ENCODE measurements around the gene SMTN. TPM values are rescaled to one million over a fixed set of nuclear protein-coding genes. Genes with fewer than 3 reads are reported as not detected.

The SMTN gene
- total and polyA plus RNA-seq, 10 of the 15 experiments (the other 5 are each of a cell fraction or from before 2014, with no cell fraction given) = 0.92 to 21.9 (median 4.8) TPM

- no peak overlapping the region for H3K9ac ChIP-seq (ENCODE audit: control insufficient read depth, insufficient read depth, low read length)
- CTCF ChIA-PET = no interaction called here
- POLR2A ChIA-PET = no interaction called here
- FAIRE-seq = no peak
- ATAC-seq = no peak
- intact Hi-C loops (cut with micrococcal nuclease; ENCODE audit: unreplicated experiment) = no loop called here
- H3K4me1 ChIP-seq (ENCODE audit: control insufficient read depth, insufficient read depth, low read length) = no peaks in the 10 kb centered on the region
- SMC1A ChIA-PET (ENCODE audit: uncharacterized antibody, unreplicated experiment) = no interaction called here
- H4K20me1 ChIP-seq (ENCODE audit: control insufficient read depth, insufficient read depth) = no peaks in the 10 kb centered on the region
- 45% methylated on average over 2 of the region's 2 CpGs for WGBS (ENCODE audit: insufficient coverage, insufficient replicate concordance, low lambda C conversion rate, missing lambda C conversion rate)
- no peaks in the 10 kb centered on the region for H3K36me3 ChIP-seq (ENCODE audit: control insufficient read depth in 2 of 2, insufficient read depth in 2 of 2, low read length in 1 of 2)
- no peak overlapping the region for H3K27ac ChIP-seq (ENCODE audit: control insufficient read depth, insufficient read depth)
- in situ Hi-C loops (cut with MboI) = no loop called here
- no peaks in the 10 kb centered on the region for H3K27me3 ChIP-seq (replicated peaks in 1 of 2; ENCODE audit: control insufficient read depth in 2 of 2, insufficient read depth in 2 of 2, low read length in 1 of 2)
- DNase-seq (ENCODE audit: low read depth, low spot score) = no peak
- no peaks in the 10 kb centered on the region for H3K79me2 ChIP-seq (ENCODE audit: control insufficient read depth, insufficient read depth, low read length)
- no peak for TF ChIP-seq STAT1 (conservative IDR thresholded peaks at IDR 0.05)
- TF ChIP-seq HDAC6 (IDR thresholded peaks at IDR 0.05; ENCODE audit: unreplicated experiment) = no peak
- TF ChIP-seq RELA (IDR thresholded peaks at IDR 0.05; ENCODE audit: borderline replicate concordance, partially characterized antibody) = no peak
- H3K9me3 ChIP-seq (replicated peaks; ENCODE audit: control insufficient read depth, insufficient read depth, low read length) = no peaks in the 10 kb centered on the region
- H3K4me3 ChIP-seq = no peak overlapping the region
- H2AFZ ChIP-seq (ENCODE audit: control insufficient read depth, low read depth, low read length) = no peak overlapping the region
- no TSS peak for BruUV-seq (replicated peaks)
- RAD21 ChIA-PET (ENCODE audit: unreplicated experiment) = no interaction called here
- H3K4me2 ChIP-seq (ENCODE audit: control insufficient read depth, insufficient read depth) = no peak overlapping the region
Measured at GRCh38 chr22:31130873-31131272, 49.8 kb downstream of the SMTN start.

GRCh38 chr22:31133911-31134310 is 52.8 kb downstream of the SMTN start:
- no peak for ATAC-seq
- ChIA-PET RAD21 (ENCODE audit: unreplicated experiment) (no interaction called here), CTCF (interaction anchor here (0.8 kb wide), 1 partner anchor 32 kb away, joined by 3 read pairs; no protein-coding TSS in a partner anchor)

More at GRCh38 chr22:31133911-31134310, 52.8 kb downstream of the SMTN start:
- TF ChIP-seq SREBF1 (IDR thresholded peaks at IDR 0.05; ENCODE audit: low read length) (no peak), IRF4 (IDR thresholded peaks at IDR 0.05; ENCODE audit: low read depth, low read length) (no peak), NFXL1 (IDR thresholded peaks at IDR 0.05; ENCODE audit: borderline replicate concordance) (no peak), CHD1 (IDR thresholded peaks at IDR 0.05; ENCODE audit: low read depth, low read length) (no peak), BMI1 (IDR thresholded peaks at IDR 0.05; ENCODE audit: borderline replicate concordance) (no peak), ELK1 (IDR thresholded peaks at IDR 0.05; ENCODE audit: low read depth, low read length) (no peak), RCOR1 (conservative IDR thresholded peaks at IDR 0.05; ENCODE audit: low read depth, low read length) (no peak), CTCF (IDR thresholded peaks at IDR 0.05 in 2 of 3, conservative IDR thresholded peaks at IDR 0.05 in 1 of 3; ENCODE audit: control insufficient read depth in 2 of 3, extremely low read depth in 1 of 3, insufficient read depth in 1 of 3, low read depth in 3 of 3, low read length in 3 of 3) (no peak), MAX (IDR thresholded peaks at IDR 0.05; ENCODE audit: low read depth, low read length) (no peak), CHD4 (IDR thresholded peaks at IDR 0.05) (no peak), TCF7 (IDR thresholded peaks at IDR 0.05; ENCODE audit: borderline replicate concordance) (no peak)
- intact Hi-C loops (cut with micrococcal nuclease; ENCODE audit: unreplicated experiment) (no loop called here), in situ Hi-C loops (cut with MboI) (no loop called here)
- no peak overlapping the region for H3K4me2 ChIP-seq (ENCODE audit: control insufficient read depth, insufficient read depth)
- POLR2A ChIA-PET = no interaction called here
- H4K20me1 ChIP-seq (ENCODE audit: control insufficient read depth, insufficient read depth) = no peaks in the 10 kb centered on the region
- SMC1A ChIA-PET (ENCODE audit: uncharacterized antibody, unreplicated experiment) = interaction anchor here (1.5 kb wide), 1 partner anchor 97 kb away, joined by 3 read pairs; no protein-coding TSS in a partner anchor
- H3K27ac ChIP-seq (ENCODE audit: control insufficient read depth, insufficient read depth) = no peak overlapping the region
- DNase-seq (ENCODE audit: low read depth, low spot score) = no peak
- no peaks in the 10 kb centered on the region for H3K4me1 ChIP-seq (ENCODE audit: control insufficient read depth, insufficient read depth, low read length)
- no peaks in the 10 kb centered on the region for H3K36me3 ChIP-seq (ENCODE audit: control insufficient read depth in 2 of 2, insufficient read depth in 2 of 2, low read length in 1 of 2)
- no peak overlapping the region for H3K4me3 ChIP-seq
- WGBS (ENCODE audit: insufficient coverage, insufficient replicate concordance, low lambda C conversion rate, missing lambda C conversion rate) = 73% methylated on average over 18 of the region's 19 CpGs
- BruUV-seq (replicated peaks) = no TSS peak
- H2AFZ ChIP-seq (ENCODE audit: control insufficient read depth, low read depth, low read length) = no peak overlapping the region
- H3K27me3 ChIP-seq (replicated peaks in 1 of 2; ENCODE audit: control insufficient read depth in 2 of 2, insufficient read depth in 2 of 2, low read length in 1 of 2) = no peaks in the 10 kb centered on the region
- no peaks in the 10 kb centered on the region for H3K79me2 ChIP-seq (ENCODE audit: control insufficient read depth, insufficient read depth, low read length)
- H3K9ac ChIP-seq (ENCODE audit: control insufficient read depth, insufficient read depth, low read length) = no peak overlapping the region
- H3K9me3 ChIP-seq (replicated peaks; ENCODE audit: control insufficient read depth, insufficient read depth, low read length) = no peaks in the 10 kb centered on the region
- no peak for FAIRE-seq
